ENCODE measurements around the gene CAMSAP2.

Gene CAMSAP2

DNA sequence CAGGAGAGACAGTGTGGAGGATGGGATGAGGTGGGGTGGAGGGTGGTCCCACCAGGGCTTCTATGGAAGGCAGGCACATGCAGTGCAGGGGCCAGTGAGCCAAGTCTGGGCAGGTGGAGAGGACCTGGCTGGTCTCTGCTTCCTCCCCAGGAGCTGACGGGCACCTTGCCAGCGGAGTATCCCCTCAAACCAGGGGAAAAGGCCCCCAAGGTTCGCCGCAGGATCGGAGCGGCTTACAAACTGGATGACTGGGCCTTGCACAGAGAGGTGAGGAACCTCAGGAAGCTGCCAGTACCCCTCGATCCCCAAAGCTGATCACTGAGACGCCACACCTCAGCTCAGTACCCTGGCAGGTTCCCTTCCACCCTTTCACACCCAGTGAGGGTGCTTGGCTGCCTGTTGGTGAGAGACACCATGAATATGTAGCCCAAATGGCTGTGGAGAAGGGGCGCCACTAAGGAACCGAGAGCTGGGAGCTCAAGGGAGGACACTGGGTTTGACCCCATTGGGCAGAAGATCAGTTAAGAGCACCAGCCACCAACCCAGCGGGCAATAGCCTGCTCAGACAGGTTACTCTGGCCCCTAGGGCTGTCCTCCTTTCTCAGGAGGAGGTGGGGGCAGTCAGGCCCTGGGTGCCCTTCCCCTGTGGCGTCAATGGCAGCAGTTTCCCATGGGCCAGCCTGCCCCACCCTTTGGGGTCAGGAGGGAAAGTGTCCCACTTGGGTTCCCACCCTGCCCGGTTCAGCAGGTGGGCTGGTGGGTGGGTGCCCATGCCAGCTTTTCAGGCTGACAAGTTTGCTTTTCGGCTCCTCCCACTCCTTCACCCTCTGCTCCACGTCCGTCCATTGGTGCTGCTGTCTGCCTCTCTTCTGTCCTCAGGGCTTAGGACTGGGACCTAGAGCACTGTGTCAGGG, 161.5 kb downstream of the CAMSAP2 start:
- FAIRE-seq (no peak), DNase-seq (ENCODE audit: insufficient read length, low spot score) (no peak)
- TF ChIP-seq, protein P1, sequence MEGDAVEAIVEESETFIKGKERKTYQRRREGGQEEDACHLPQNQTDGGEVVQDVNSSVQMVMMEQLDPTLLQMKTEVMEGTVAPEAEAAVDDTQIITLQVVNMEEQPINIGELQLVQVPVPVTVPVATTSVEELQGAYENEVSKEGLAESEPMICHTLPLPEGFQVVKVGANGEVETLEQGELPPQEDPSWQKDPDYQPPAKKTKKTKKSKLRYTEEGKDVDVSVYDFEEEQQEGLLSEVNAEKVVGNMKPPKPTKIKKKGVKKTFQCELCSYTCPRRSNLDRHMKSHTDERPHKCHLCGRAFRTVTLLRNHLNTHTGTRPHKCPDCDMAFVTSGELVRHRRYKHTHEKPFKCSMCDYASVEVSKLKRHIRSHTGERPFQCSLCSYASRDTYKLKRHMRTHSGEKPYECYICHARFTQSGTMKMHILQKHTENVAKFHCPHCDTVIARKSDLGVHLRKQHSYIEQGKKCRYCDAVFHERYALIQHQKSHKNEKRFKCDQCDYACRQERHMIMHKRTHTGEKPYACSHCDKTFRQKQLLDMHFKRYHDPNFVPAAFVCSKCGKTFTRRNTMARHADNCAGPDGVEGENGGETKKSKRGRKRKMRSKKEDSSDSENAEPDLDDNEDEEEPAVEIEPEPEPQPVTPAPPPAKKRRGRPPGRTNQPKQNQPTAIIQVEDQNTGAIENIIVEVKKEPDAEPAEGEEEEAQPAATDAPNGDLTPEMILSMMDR (IDR thresholded peaks at IDR 0.05; ENCODE audit: insufficient read depth, missing control alignments): no peak

DNA sequence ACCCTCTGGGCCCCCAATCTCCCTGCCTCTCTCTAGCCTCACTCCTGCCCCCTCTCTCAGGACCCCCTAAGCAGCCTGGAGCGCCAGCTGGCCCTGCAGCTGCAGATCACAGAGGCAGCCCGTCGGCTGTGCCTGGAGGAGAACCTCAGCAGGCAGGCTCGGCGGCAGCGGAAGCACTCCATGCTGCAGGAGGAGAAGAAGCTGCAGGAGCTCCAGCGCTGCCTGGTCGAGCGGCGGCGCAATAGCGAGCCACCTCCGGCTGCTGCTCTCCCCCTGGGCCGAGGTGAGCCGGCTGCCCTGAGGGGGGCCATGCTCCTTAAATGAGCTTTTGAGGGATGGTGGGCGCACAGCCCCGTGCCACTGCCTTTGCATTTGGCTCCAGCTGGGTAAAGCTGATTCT, 162.2 kb downstream of the CAMSAP2 start:
- TF ChIP-seq, protein P1 (IDR thresholded peaks at IDR 0.05; ENCODE audit: insufficient read depth, missing control alignments): no peak
- DNase-seq (ENCODE audit: insufficient read length, low spot score): no peak

DNA sequence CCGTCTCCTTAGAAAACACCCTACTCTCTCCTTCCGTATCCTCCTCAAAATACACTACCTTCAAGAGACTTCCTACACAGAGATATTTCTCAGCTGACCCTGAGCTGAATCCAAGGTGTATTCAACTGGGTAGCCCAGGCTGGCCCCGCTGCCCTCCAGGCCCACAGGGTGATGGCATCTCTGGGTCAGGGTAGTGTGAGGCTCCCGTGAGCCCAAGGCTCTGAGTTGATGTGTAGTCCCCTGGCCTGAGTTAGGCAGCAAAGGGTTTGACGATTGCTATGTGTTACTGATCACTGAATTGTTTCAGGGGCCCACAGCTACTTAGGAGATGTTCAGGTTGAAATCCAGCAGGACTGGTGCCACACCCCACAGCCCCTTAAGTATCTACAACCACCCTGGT, 162.7 kb downstream of the CAMSAP2 start:
- DNase-seq (ENCODE audit: insufficient read length, low spot score): no peak
- TF ChIP-seq, protein P1 (IDR thresholded peaks at IDR 0.05; ENCODE audit: insufficient read depth, missing control alignments): no peak
- FAIRE-seq: no peak

More for the DNA sequence above, 162.2 kb downstream of the CAMSAP2 start:
- FAIRE-seq: no peak

DNA sequence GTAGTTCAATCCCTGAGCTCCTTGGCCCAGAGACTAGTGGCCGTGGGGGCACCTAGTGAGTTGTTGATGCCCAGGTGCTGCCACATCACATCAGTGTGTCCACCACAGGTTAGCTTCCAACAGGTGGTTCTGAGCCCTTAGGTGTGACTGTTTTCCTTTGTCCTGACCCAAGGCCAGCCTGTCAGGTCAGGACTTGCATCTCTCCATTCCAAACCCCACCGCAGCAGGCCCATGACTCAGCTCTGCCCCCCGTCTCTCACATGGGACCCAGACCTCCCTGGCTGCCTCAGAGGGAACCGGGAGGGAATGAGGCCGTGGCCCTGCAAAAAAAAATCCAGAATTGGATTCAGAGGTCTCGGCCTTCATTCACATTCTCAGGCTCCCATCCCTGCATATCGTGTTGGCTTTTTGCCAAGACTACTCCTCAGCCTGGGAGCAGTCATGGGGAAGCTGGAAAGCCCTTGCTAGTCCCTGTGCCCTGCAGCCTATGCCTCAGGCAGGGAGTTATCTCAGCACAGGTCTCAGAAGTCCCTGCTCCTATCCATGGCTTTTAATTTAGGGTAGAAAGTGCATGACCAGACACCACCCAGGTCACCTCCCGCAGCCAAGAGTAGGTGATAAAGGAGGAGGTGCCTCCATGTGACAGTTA, 163.2 kb downstream of the CAMSAP2 start:
- TF ChIP-seq, protein P1 (IDR thresholded peaks at IDR 0.05; ENCODE audit: insufficient read depth, missing control alignments): no peak
- DNase-seq (ENCODE audit: insufficient read length, low spot score): no peak
- no peak for FAIRE-seq

DNA sequence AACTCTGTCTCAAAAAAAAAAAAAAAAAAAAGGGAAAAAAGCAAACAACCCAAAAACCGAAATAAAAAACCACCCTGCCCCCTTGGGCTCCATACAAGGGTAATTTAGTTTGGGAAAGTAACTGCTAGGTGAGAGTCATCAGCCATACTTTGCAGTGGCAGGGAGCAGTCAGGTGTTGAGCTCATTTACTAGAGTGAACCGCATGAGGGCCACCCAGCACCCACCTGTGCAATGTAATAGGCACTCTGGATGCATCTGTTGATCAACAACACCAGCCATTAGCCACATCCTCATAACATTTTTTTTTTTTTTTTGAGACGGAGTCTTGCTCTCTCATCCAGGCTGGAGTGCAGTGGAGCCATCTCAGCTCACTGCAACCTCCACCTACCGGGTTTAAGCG, 165.1 kb downstream of the CAMSAP2 start:
- FAIRE-seq (no peak), DNase-seq (ENCODE audit: insufficient read length, low spot score) (no peak)
- TF ChIP-seq, protein P1 (IDR thresholded peaks at IDR 0.05; ENCODE audit: insufficient read depth, missing control alignments): no peak

DNA sequence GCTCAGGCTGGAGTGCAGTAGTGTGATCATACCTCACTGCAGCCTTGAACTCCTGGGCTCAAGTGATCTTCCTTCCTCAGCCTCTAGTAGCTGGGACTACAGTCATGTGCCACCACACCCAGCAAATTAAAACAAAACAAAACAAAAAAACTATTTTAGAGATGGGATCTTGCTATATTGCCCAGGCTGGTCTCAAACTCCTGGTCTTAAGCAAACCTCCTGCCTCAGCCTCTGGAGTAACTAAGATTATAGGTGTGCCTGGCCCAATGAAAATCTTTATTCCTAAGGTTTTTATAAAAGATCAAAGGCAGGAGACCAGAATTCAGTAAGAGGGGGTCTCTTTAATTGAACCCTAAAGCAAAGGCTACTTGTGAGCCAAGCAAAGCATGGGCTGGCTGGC, 166.1 kb downstream of the CAMSAP2 start:
- TF ChIP-seq, protein P1 (IDR thresholded peaks at IDR 0.05; ENCODE audit: insufficient read depth, missing control alignments): no peak
- DNase-seq (ENCODE audit: insufficient read length, low spot score) (no peak), FAIRE-seq (no peak)

Data from D721Med (cell line).